K562 (cell line): ENCODE results near the gene C2. TPM values are rescaled to one million over a fixed set of nuclear protein-coding genes. Genes with fewer than 3 reads are reported as not detected.

Experiments
- ASH1L ChIP-seq: fragments of 450-650 bp; IDR thresholded peaks from 2 replicates; pipeline ENCODE4 v1.6.1; 2018; ENCODE audit warnings: borderline replicate concordance, mild to moderate bottlenecking, low read depth; ENCODE audit not compliant: partially characterized antibody
- DDX20 ChIP-seq: fragments of 450-650 bp; IDR thresholded peaks from 2 replicates; pipeline ENCODE4 v1.6.1; 2016; ENCODE audit warnings: missing genetic modification characterization, low read depth, mild to moderate bottlenecking, missing compliant biosample characterization, moderate library complexity
- KDM2B ChIP-seq: fragments of 250-450 bp; sonication (Bioruptor Pico); IDR thresholded peaks from 2 replicates; pipeline ENCODE4 v1.8.0; 2021; ENCODE audit warnings: mild to moderate bottlenecking, moderate library complexity
- NBN ChIP-seq: fragments of 450-650 bp; IDR thresholded peaks from 2 replicates; pipeline ENCODE4 v1.6.1; 2016; ENCODE audit warnings: low read depth, mild to moderate bottlenecking
- NCOR1 ChIP-seq: fragments of 450-650 bp; IDR thresholded peaks from 2 replicates; pipeline ENCODE4 v1.6.1; 2016; ENCODE audit warnings: mild to moderate bottlenecking, moderate library complexity
- TAF15 ChIP-seq: fragments of 200-400 bp; formaldehyde crosslinking; IDR thresholded peaks from 2 replicates; pipeline ENCODE4 v1.6.1; 2017; ENCODE audit warnings: mild to moderate bottlenecking, low read depth, low read length, moderate library complexity
- polyA plus RNA-seq, 8 experiments: library from polyadenylated mRNA; depleted of rRNA in 4 of 8; stranded (reverse) in 5 of 8; unstranded in 3 of 8; fragments of >200 nt; fragmentation: Nextera tagmentation in 2 of 8; fragmentation: Illumina TruSeq in 1 of 8; extraction: Ambion mirVana in 2 of 8; extraction: Trizol in 1 of 8; gene quantifications; 2 replicates each; pipeline versions ENCODE4 v1.2.1 to v1.2.3, GENCODE V29; 2011 to 2014; ENCODE audit warnings: inconsistent platforms in 1 of 8, missing spikeins in 1 of 8
- total RNA-seq, 7 experiments: library from RNA; depleted of rRNA in 6 of 7; stranded (reverse); fragments of >200 nt in 6 of 7; fragmentation: Illumina TruSeq in 2 of 7; extraction: Trizol in 2 of 7; gene quantifications; 2 replicates each; pipeline versions ENCODE4 v1.2.1 to v1.2.3, GENCODE V29; 2011 to 2021; ENCODE audit warnings: low replicate concordance in 1 of 7
- TF ChIP-seq, protein P1 (sequence below): fragments of 200-600 bp; sonication (generic); IDR thresholded peaks from one replicate; pipeline ENCODE4 v1.6.1; 2012; ENCODE audit warnings: mild to moderate bottlenecking, low read depth, low read length, inconsistent platforms
- TF ChIP-seq, protein P2 (sequence below): fragments of 450-650 bp; formaldehyde crosslinking; IDR thresholded peaks from 2 replicates; pipeline ENCODE4 v1.4.0; 2020; ENCODE audit warnings: mild to moderate bottlenecking, moderate library complexity
- TF ChIP-seq, protein P3 (sequence below): fragments of 450-650 bp; IDR thresholded peaks from 2 replicates; pipeline ENCODE4 v1.6.1; 2017; ENCODE audit warnings: antibody characterized with exemption, mild to moderate bottlenecking

The C2 gene
- total and polyA plus RNA-seq, 9 of the 15 experiments (the other 6 are each of a cell fraction or from before 2014, with no cell fraction given) = 0.05 to 1.1 (median 0.39) TPM; not detected in 1

DNA sequence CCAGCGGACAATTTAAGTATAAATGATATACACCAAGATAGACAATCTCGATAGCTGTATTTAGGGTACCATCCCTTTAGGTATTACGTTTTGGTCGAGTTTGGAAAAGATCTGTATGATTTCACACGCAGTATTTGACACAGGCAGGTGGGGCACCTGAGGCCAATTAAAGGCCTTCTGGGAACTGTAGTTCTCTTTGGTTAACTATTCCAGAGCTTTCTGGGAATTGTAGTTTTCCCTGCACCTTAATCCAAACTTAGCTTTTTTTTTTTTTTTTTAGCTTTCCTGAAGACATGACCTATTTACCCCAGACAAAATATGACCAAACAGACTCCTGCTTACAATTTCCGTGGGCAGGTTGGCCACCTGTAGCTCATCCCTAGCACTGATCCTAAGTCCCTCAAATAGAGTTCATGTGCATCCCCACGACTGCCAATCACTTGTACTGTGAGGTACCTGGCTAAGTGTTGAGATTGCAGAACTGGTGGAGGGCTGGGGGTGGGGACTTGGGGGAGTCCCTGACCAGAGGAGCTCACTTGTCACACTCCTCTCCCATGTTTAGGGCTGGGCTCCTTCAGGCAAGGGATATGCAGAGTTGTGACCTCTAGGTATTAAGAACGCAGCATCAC is 29.0 kb upstream of the C2 start (continued):
- TF ChIP-seq, protein P1, sequence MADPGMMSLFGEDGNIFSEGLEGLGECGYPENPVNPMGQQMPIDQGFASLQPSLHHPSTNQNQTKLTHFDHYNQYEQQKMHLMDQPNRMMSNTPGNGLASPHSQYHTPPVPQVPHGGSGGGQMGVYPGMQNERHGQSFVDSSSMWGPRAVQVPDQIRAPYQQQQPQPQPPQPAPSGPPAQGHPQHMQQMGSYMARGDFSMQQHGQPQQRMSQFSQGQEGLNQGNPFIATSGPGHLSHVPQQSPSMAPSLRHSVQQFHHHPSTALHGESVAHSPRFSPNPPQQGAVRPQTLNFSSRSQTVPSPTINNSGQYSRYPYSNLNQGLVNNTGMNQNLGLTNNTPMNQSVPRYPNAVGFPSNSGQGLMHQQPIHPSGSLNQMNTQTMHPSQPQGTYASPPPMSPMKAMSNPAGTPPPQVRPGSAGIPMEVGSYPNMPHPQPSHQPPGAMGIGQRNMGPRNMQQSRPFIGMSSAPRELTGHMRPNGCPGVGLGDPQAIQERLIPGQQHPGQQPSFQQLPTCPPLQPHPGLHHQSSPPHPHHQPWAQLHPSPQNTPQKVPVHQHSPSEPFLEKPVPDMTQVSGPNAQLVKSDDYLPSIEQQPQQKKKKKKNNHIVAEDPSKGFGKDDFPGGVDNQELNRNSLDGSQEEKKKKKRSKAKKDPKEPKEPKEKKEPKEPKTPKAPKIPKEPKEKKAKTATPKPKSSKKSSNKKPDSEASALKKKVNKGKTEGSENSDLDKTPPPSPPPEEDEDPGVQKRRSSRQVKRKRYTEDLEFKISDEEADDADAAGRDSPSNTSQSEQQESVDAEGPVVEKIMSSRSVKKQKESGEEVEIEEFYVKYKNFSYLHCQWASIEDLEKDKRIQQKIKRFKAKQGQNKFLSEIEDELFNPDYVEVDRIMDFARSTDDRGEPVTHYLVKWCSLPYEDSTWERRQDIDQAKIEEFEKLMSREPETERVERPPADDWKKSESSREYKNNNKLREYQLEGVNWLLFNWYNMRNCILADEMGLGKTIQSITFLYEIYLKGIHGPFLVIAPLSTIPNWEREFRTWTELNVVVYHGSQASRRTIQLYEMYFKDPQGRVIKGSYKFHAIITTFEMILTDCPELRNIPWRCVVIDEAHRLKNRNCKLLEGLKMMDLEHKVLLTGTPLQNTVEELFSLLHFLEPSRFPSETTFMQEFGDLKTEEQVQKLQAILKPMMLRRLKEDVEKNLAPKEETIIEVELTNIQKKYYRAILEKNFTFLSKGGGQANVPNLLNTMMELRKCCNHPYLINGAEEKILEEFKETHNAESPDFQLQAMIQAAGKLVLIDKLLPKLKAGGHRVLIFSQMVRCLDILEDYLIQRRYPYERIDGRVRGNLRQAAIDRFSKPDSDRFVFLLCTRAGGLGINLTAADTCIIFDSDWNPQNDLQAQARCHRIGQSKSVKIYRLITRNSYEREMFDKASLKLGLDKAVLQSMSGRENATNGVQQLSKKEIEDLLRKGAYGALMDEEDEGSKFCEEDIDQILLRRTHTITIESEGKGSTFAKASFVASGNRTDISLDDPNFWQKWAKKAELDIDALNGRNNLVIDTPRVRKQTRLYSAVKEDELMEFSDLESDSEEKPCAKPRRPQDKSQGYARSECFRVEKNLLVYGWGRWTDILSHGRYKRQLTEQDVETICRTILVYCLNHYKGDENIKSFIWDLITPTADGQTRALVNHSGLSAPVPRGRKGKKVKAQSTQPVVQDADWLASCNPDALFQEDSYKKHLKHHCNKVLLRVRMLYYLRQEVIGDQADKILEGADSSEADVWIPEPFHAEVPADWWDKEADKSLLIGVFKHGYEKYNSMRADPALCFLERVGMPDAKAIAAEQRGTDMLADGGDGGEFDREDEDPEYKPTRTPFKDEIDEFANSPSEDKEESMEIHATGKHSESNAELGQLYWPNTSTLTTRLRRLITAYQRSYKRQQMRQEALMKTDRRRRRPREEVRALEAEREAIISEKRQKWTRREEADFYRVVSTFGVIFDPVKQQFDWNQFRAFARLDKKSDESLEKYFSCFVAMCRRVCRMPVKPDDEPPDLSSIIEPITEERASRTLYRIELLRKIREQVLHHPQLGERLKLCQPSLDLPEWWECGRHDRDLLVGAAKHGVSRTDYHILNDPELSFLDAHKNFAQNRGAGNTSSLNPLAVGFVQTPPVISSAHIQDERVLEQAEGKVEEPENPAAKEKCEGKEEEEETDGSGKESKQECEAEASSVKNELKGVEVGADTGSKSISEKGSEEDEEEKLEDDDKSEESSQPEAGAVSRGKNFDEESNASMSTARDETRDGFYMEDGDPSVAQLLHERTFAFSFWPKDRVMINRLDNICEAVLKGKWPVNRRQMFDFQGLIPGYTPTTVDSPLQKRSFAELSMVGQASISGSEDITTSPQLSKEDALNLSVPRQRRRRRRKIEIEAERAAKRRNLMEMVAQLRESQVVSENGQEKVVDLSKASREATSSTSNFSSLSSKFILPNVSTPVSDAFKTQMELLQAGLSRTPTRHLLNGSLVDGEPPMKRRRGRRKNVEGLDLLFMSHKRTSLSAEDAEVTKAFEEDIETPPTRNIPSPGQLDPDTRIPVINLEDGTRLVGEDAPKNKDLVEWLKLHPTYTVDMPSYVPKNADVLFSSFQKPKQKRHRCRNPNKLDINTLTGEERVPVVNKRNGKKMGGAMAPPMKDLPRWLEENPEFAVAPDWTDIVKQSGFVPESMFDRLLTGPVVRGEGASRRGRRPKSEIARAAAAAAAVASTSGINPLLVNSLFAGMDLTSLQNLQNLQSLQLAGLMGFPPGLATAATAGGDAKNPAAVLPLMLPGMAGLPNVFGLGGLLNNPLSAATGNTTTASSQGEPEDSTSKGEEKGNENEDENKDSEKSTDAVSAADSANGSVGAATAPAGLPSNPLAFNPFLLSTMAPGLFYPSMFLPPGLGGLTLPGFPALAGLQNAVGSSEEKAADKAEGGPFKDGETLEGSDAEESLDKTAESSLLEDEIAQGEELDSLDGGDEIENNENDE = no peak
- TF ChIP-seq DDX20 (tag) (no peak), ASH1L (no peak), TAF15 (no peak), KDM2B (CRISPR knock-in tag) (no peak), NBN (peak; percentile 4; the same call in 1 of the 2 replicates), NCOR1 (no peak)
- TF ChIP-seq, protein P2, sequence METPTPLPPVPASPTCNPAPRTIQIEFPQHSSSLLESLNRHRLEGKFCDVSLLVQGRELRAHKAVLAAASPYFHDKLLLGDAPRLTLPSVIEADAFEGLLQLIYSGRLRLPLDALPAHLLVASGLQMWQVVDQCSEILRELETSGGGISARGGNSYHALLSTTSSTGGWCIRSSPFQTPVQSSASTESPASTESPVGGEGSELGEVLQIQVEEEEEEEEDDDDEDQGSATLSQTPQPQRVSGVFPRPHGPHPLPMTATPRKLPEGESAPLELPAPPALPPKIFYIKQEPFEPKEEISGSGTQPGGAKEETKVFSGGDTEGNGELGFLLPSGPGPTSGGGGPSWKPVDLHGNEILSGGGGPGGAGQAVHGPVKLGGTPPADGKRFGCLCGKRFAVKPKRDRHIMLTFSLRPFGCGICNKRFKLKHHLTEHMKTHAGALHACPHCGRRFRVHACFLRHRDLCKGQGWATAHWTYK (CRISPR knock-in tag) = no peak
- TF ChIP-seq, protein P3, sequence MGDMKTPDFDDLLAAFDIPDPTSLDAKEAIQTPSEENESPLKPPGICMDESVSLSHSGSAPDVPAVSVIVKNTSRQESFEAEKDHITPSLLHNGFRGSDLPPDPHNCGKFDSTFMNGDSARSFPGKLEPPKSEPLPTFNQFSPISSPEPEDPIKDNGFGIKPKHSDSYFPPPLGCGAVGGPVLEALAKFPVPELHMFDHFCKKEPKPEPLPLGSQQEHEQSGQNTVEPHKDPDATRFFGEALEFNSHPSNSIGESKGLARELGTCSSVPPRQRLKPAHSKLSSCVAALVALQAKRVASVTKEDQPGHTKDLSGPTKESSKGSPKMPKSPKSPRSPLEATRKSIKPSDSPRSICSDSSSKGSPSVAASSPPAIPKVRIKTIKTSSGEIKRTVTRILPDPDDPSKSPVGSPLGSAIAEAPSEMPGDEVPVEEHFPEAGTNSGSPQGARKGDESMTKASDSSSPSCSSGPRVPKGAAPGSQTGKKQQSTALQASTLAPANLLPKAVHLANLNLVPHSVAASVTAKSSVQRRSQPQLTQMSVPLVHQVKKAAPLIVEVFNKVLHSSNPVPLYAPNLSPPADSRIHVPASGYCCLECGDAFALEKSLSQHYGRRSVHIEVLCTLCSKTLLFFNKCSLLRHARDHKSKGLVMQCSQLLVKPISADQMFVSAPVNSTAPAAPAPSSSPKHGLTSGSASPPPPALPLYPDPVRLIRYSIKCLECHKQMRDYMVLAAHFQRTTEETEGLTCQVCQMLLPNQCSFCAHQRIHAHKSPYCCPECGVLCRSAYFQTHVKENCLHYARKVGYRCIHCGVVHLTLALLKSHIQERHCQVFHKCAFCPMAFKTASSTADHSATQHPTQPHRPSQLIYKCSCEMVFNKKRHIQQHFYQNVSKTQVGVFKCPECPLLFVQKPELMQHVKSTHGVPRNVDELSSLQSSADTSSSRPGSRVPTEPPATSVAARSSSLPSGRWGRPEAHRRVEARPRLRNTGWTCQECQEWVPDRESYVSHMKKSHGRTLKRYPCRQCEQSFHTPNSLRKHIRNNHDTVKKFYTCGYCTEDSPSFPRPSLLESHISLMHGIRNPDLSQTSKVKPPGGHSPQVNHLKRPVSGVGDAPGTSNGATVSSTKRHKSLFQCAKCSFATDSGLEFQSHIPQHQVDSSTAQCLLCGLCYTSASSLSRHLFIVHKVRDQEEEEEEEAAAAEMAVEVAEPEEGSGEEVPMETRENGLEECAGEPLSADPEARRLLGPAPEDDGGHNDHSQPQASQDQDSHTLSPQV = no peak
